Brain pericyte (primary cell): Measurements from ENCODE around the gene GSTA4.
"Not testable (repeated sequence)": the region's sequence is repeated elsewhere in the genome, so short reads cannot be mapped to it uniquely, and the experiment has no call there.

Source experiments
- DNase-seq: peaks from one replicate; pipeline ENCODE4 v3.0.0-alpha.2; 2012; ENCODE audit warnings: low read depth, low spot score

The GSTA4 gene

GRCh38 chr6:52975580-52975979 lies 19.5 kb downstream of the GSTA4 start:
- no peak for DNase-seq

GRCh38 chr6:52972989-52973388 lies 22.1 kb downstream of the GSTA4 start:
- DNase-seq: no peak

GRCh38 chr6:52969359-52969758 lies 25.7 kb downstream of the GSTA4 start:
- DNase-seq: no peak

- DNase-seq: no peak
Measured at GRCh38 chr6:52966101-52966500, 29.0 kb downstream of the GSTA4 start.

- DNase-seq: no peak
Measured at GRCh38 chr6:52965380-52965779, 29.7 kb downstream of the GSTA4 start.

- DNase-seq: no peak
Measured at GRCh38 chr6:52964318-52964717, 30.8 kb downstream of the GSTA4 start.

- DNase-seq: no peak
Measured at GRCh38 chr6:52962701-52963100, 32.4 kb downstream of the GSTA4 start.

- not testable (repeated sequence) for DNase-seq
Measured at GRCh38 chr6:52961022-52961421, 34.1 kb downstream of the GSTA4 start.

GRCh38 chr6:52960211-52960610 lies 34.9 kb downstream of the GSTA4 start:
- not testable (repeated sequence) for DNase-seq

- DNase-seq: no peak
Measured at GRCh38 chr6:52958546-52959255, 36.4 kb downstream of the GSTA4 start.

GRCh38 chr6:52955871-52956270 lies 39.2 kb downstream of the GSTA4 start:
- no peak for DNase-seq

- DNase-seq: no peak
Measured at GRCh38 chr6:52953911-52954839, 40.9 kb downstream of the GSTA4 start.

GRCh38 chr6:52946306-52946705 lies 48.8 kb downstream of the GSTA4 start:
- no peak for DNase-seq

GRCh38 chr6:52942821-52943220 lies 52.3 kb downstream of the GSTA4 start:
- DNase-seq: not testable (repeated sequence)

GRCh38 chr6:52942221-52942620 lies 52.9 kb downstream of the GSTA4 start:
- DNase-seq: no peak

- DNase-seq: no peak
Measured at GRCh38 chr6:52937908-52938307, 57.2 kb downstream of the GSTA4 start.

- DNase-seq: no peak
Measured at GRCh38 chr6:52933778-52934177, 61.3 kb downstream of the GSTA4 start.

GRCh38 chr6:52931351-52931750 lies 63.7 kb downstream of the GSTA4 start:
- no peak for DNase-seq

- peak; percentile 13 for DNase-seq
Measured at GRCh38 chr6:52929321-52930164, 65.5 kb downstream of the GSTA4 start.
